Chondrocyte (in vitro differentiated cells): ENCODE data around the gene PPP2R5B. TPM values are rescaled to one million over a fixed set of nuclear protein-coding genes. Genes with fewer than 3 reads are reported as not detected.

Experiments
- DNase-seq: peaks from one replicate; pipeline ENCODE4 v3.0.0; 2021; ENCODE audit warnings: mixed read lengths, low spot score
- H3K27ac Mint-ChIP-seq: one replicate; pipeline ENCODE4 v1.8.0; 2021; ENCODE audit warnings: mild to moderate bottlenecking, moderate library complexity, mixed read lengths; ENCODE audit not compliant: unreplicated experiment
- H3K27me3 Mint-ChIP-seq: 2 replicates; pipeline ENCODE4 v1.8.0; 2021; ENCODE audit warnings: low read depth, mixed read lengths
- H3K36me3 Mint-ChIP-seq: 2 replicates; pipeline ENCODE4 v1.8.0; 2021; ENCODE audit warnings: low read depth, mixed read lengths
- H3K4me1 Mint-ChIP-seq: 2 replicates; pipeline ENCODE4 v1.8.0; 2021; ENCODE audit warnings: low read depth, mild to moderate bottlenecking, mixed read lengths
- H3K4me3 Mint-ChIP-seq: one replicate; pipeline ENCODE4 v1.8.0; 2021; ENCODE audit warnings: mild to moderate bottlenecking, moderate library complexity, mixed read lengths; ENCODE audit not compliant: unreplicated experiment
- H3K9me3 Mint-ChIP-seq: 2 replicates; pipeline ENCODE4 v1.8.0; 2021; ENCODE audit warnings: low read depth, mixed read lengths
- CTCF ChIP-seq: fragments of 200-600 bp; sonication (generic); IDR thresholded peaks from 2 replicates; pipeline ENCODE4 v1.5.0; 2021; ENCODE audit warnings: antibody characterized with exemption, mild to moderate bottlenecking, moderate library complexity
- total RNA-seq: library from RNA; stranded (reverse); gene quantifications from 3 replicates; pipeline ENCODE4 v1.2.1, GENCODE V29; 2021

Gene PPP2R5B
- total RNA-seq, 1 donor from 2014 or later: 33.2 TPM

- Mint-ChIP-seq H3K9me3 (no peaks in the 10 kb centered on the region), H3K27me3 (no peaks in the 10 kb centered on the region), H3K4me1 (peaks cover 53% of the 10 kb centered on the region), H3K4me3 (peak overlapping the region; percentile 98), H3K27ac (peak overlapping the region; percentile 95), H3K36me3 (peaks cover 8% of the 10 kb centered on the region)
- DNase-seq: peak; percentile 90
- no peak for TF ChIP-seq CTCF
Measured at GRCh38 chr11:64877390-64878222, 46.9 kb upstream of the PPP2R5B start.

- H3K9me3 Mint-ChIP-seq: no peaks in the 10 kb centered on the region
- no peaks in the 10 kb centered on the region for H3K27me3 Mint-ChIP-seq
Measured at GRCh38 chr11:64878223-64878493, 46.3 kb upstream of the PPP2R5B start.

GRCh38 chr11:64878494-64879243, 45.8 kb upstream of the PPP2R5B start, which contains the start of gene EHD1:
Gene EHD1, minus strand, starts transcription at chr11:64878621. Its CDS starts 157 bp downstream, at chr11:64878464.
- DNase-seq: peak; percentile 97
- Mint-ChIP-seq H3K9me3 (no peaks in the 10 kb centered on the region), H3K4me3 (peak within 1 kb of the TSS; percentile 98), H3K27ac (peak within 1 kb of the TSS; percentile 95), H3K27me3 (no peaks in the 10 kb centered on the region), H3K4me1 (peaks cover 44% of the 10 kb centered on the region), H3K36me3 (peaks cover 4% of the 10 kb centered on the region)
- peak; percentile 80 for TF ChIP-seq CTCF

More at GRCh38 chr11:64878223-64878493, 46.3 kb upstream of the PPP2R5B start:
- H3K36me3 Mint-ChIP-seq: peaks cover 4% of the 10 kb centered on the region
- H3K4me3 Mint-ChIP-seq: peak overlapping the region; percentile 98
- peak overlapping the region; percentile 95 for H3K27ac Mint-ChIP-seq
- peak; percentile 90 for DNase-seq
- no peak for TF ChIP-seq CTCF
- peaks cover 48% of the 10 kb centered on the region for H3K4me1 Mint-ChIP-seq

GRCh38 chr11:64879244-64879900, 45.1 kb upstream of the PPP2R5B start:
- no peak for DNase-seq
- no peak for TF ChIP-seq CTCF
- Mint-ChIP-seq H3K27ac (peak overlapping the region; percentile 84), H3K9me3 (no peaks in the 10 kb centered on the region), H3K4me1 (peaks cover 41% of the 10 kb centered on the region), H3K36me3 (peaks cover 2% of the 10 kb centered on the region), H3K27me3 (no peaks in the 10 kb centered on the region), H3K4me3 (peak overlapping the region; percentile 77)
